HUES6 (cell line): Measurements from ENCODE around the gene EVI5.

Source experiments
- H3K27ac ChIP-seq: 2 replicates; pipeline ENCODE4 v1.7.0; 2013; ENCODE audit warnings: low read depth, mild to moderate bottlenecking, low read length, inconsistent platforms
- H3K27me3 ChIP-seq: 2 replicates; pipeline ENCODE4 v1.6.1; 2013; ENCODE audit warnings: low read length; ENCODE audit not compliant: control insufficient read depth, insufficient read depth
- H3K36me3 ChIP-seq: 2 replicates; pipeline ENCODE4 v1.6.1; 2013; ENCODE audit warnings: low read length; ENCODE audit not compliant: control insufficient read depth, insufficient read depth
- H3K4me1 ChIP-seq: 2 replicates; pipeline ENCODE4 v1.6.1; 2013; ENCODE audit warnings: low read length; ENCODE audit not compliant: control insufficient read depth, insufficient read depth
- H3K4me3 ChIP-seq: 2 replicates; pipeline ENCODE4 v1.5.1; 2013; ENCODE audit warnings: low read depth, low read length
- H3K9ac ChIP-seq: one replicate; pipeline ENCODE4 v1.6.1; 2013; ENCODE audit warnings: mild to moderate bottlenecking, low read length
- H3K9me3 ChIP-seq: 2 replicates; pipeline ENCODE4 v1.6.1; 2013; ENCODE audit warnings: low read depth, low read length; ENCODE audit not compliant: control insufficient read depth, insufficient read depth

EVI5 gene

DNA sequence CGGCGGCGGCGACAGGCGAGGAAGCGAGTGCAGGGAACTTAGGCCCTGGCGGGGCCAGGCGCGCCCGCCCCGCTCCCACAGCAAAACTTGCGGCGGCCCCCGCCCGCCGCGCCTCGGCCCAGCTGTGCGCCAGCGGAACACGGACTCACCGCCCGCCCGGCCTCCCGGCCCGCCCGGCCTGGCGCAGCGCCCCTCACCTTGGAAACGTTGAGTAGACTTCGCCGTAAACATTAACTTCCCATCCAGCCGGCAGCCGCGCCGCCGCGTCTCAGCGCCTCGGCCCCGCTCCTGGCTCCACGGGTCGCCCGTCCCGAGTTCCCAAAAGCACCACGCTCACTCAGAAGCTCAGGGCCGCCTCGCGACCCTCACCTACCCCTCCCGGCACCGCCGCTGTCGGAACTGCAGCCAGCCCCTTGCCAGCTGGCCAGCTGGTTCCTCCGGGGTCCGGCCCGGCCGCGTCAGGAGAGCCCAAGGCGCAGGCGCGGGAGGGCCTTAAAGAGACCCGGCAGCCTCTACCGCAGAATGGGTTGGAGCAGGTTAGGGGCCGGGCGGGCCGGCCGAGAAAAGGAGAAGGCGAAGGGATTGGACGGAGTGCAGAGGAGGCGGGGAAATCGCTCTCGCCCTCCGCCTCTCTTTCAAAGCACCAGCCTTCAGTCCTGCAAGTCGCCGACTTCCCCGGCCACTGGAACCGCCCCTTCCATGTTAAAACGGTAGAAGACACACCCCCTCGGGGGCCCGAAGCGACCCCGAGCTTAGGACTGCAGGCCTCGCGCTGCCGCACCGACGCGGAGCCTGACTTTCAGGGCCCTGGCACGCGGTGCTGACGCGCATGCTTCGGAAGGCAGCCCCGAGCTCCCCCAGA lies at the start of gene EVI5:
Gene EVI5 (minus strand): TSS at position 470 of the 862 bp plus-strand sequence. CDS start 48,562 bp downstream, outside the sequence.
- H3K9ac ChIP-seq, result peak within 1 kb of the TSS; percentile 88
- H3K9me3 ChIP-seq, result no peaks in the 10 kb centered on the region
- H3K4me1 ChIP-seq, result no peaks in the 10 kb centered on the region; the same call in 1 of the 2 replicates
- H3K27me3 ChIP-seq, result 0 out of 2 replicates have a peak, but pooled peaks cover 3% of the 10 kb centered on the region
- H3K36me3 ChIP-seq, result no peaks in the 10 kb centered on the region
- peak within 1 kb of the TSS; percentile 94 for H3K4me3 ChIP-seq
- peak within 1 kb of the TSS; percentile 60; the same call in 1 of the 2 replicates for H3K27ac ChIP-seq

DNA sequence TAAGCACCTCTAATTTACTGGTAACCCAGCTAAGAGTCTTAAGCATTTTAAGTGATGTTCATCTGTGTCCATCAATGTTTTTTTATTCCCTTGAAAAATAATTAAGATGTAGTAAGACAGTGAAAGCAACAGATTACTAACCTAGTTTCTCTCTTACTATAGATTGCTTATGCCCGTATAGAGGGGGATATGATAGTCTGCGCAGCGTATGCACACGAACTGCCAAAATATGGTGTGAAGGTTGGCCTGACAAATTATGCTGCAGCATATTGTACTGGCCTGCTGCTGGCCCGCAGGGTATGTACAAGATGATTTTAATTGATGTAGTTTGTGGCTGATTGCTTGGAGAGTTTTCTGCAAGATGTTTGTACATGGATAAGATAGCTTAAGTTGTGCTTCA lies 49.7 kb upstream of the EVI5 start:
- Histone ChIP-seq H3K36me3 (peaks cover 74% of the 10 kb centered on the region), H3K9ac (no peak overlapping the region), H3K27me3 (no peaks in the 10 kb centered on the region), H3K4me1 (peaks cover 7% of the 10 kb centered on the region), H3K4me3 (peak overlapping the region; percentile 91; the same call in 1 of the 2 replicates), H3K27ac (no peak overlapping the region), H3K9me3 (no peaks in the 10 kb centered on the region)

GRCh38 chr1:92833840-92834239 lies 48.9 kb upstream of the EVI5 start:
- H3K36me3 ChIP-seq, result peaks cover 66% of the 10 kb centered on the region
- 0 out of 2 replicates have a peak overlapping the region, but pooled peaks have one; percentile 94 for H3K27ac ChIP-seq
- no peaks in the 10 kb centered on the region for H3K27me3 ChIP-seq
- H3K9me3 ChIP-seq, result no peaks in the 10 kb centered on the region
- peak overlapping the region; percentile 91 for H3K4me3 ChIP-seq
- H3K4me1 ChIP-seq, result peaks cover 7% of the 10 kb centered on the region
- peak overlapping the region; percentile 36 for H3K9ac ChIP-seq

- Histone ChIP-seq H3K27me3 (no peaks in the 10 kb centered on the region), H3K9ac (peak overlapping the region; percentile 97), H3K4me3 (peak overlapping the region; percentile 91), H3K4me1 (peaks cover 7% of the 10 kb centered on the region), H3K9me3 (no peaks in the 10 kb centered on the region), H3K27ac (peak overlapping the region; percentile 94), H3K36me3 (peaks cover 54% of the 10 kb centered on the region)
Observed at GRCh38 chr1:92832537-92833114, 47.7 kb upstream of the EVI5 start.

DNA sequence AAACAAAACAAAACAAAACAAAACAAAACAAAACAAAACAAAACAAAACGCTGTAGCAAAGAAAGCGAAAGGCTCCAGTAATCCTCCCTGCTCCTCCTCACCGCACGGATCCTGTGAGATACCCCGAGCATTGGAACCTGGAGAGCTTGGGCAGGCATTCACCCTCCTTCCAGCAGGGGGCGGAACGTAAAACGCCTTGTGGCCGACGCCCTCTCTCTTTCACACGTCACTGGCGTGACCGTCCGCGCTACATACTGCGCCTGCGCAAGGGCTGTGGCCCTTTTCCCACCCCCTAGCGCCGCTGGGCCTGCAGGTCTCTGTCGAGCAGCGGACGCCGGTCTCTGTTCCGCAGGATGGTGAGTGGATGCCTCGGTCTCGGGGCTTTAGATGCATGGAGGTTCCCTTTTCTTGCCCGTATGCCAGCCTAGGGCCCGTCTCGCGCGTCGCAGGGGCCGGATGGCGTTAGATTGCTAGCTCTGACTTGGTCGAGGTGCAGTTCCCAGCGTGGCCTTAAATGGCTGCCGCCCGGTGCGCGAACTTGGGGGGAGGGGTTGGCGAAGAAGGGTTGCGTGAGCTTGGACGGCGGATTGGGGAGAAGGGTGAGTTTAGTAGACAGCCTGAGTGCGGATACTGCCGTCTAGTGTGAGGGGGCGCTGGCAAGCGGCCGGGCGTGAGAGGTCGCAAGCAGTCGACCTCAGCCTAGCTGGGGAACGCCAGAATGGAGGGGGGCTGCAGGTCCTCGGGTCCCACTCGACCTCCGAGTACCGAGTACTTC lies 47.0 kb upstream of the EVI5 start, which contains the start of gene RPL5:
Gene RPL5 (plus strand): TSS at position 279 of the 775 bp plus-strand sequence. CDS start 75 bp downstream, at position 354.
- H3K27me3 ChIP-seq, result no peaks in the 10 kb centered on the region
- peaks cover 47% of the 10 kb centered on the region for H3K36me3 ChIP-seq
- peaks cover 7% of the 10 kb centered on the region for H3K4me1 ChIP-seq
- peak within 1 kb of the TSS; percentile 97 for H3K9ac ChIP-seq
- H3K27ac ChIP-seq, result peak within 1 kb of the TSS; percentile 94
- no peaks in the 10 kb centered on the region for H3K9me3 ChIP-seq
- H3K4me3 ChIP-seq, result peak within 1 kb of the TSS; percentile 91

GRCh38 chr1:92831368-92831761 lies 46.5 kb upstream of the EVI5 start:
- peak overlapping the region; percentile 91 for H3K4me3 ChIP-seq
- H3K27ac ChIP-seq, result no peak overlapping the region
- peaks cover 7% of the 10 kb centered on the region for H3K4me1 ChIP-seq

GRCh38 chr1:92826792-92827191 lies 41.9 kb upstream of the EVI5 start:
- H3K9me3 ChIP-seq, result no peaks in the 10 kb centered on the region
- H3K27ac ChIP-seq, result no peak overlapping the region
- no peaks in the 10 kb centered on the region for H3K27me3 ChIP-seq
- no peak overlapping the region for H3K9ac ChIP-seq
- H3K36me3 ChIP-seq, result no peaks in the 10 kb centered on the region
- no peak overlapping the region for H3K4me3 ChIP-seq
- no peaks in the 10 kb centered on the region for H3K4me1 ChIP-seq

More at GRCh38 chr1:92831368-92831761, 46.5 kb upstream of the EVI5 start:
- no peak overlapping the region for H3K9ac ChIP-seq
- peaks cover 42% of the 10 kb centered on the region for H3K36me3 ChIP-seq
- H3K27me3 ChIP-seq, result no peaks in the 10 kb centered on the region
- H3K9me3 ChIP-seq, result no peaks in the 10 kb centered on the region

- Histone ChIP-seq H3K4me1 (no peaks in the 10 kb centered on the region), H3K36me3 (no peaks in the 10 kb centered on the region), H3K4me3 (no peak overlapping the region), H3K27me3 (no peaks in the 10 kb centered on the region), H3K9ac (no peak overlapping the region), H3K27ac (no peak overlapping the region), H3K9me3 (no peaks in the 10 kb centered on the region)
Observed at GRCh38 chr1:92822879-92823278, 38.0 kb upstream of the EVI5 start.

GRCh38 chr1:92820551-92820950 lies 35.6 kb upstream of the EVI5 start:
- H3K4me3 ChIP-seq, result no peak overlapping the region
- H3K36me3 ChIP-seq, result no peaks in the 10 kb centered on the region
- H3K27me3 ChIP-seq, result no peaks in the 10 kb centered on the region
- no peaks in the 10 kb centered on the region for H3K9me3 ChIP-seq
- H3K4me1 ChIP-seq, result no peaks in the 10 kb centered on the region
- H3K9ac ChIP-seq, result no peak overlapping the region
- no peak overlapping the region for H3K27ac ChIP-seq

DNA sequence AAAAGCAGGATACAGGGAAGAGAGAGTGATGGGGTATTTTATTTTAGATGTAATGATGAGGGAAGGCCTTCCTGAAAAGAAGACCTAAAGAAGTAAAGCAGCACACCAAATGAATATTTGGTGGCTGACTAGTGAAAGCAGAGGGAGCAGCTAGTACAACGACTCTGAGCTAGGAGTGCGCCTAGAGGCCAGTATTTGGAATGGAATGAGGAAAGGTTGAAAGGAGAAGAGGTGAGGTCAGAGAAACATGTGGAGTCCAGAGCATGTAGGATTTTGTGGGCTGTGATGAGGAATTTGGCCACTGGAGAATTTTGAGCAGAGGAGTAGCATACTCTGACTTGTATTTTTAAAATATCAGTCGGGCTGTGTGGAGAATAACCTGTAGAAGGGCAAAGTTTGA lies 35.1 kb upstream of the EVI5 start:
- H3K27me3 ChIP-seq, result no peaks in the 10 kb centered on the region
- no peak overlapping the region for H3K9ac ChIP-seq
- H3K36me3 ChIP-seq, result no peaks in the 10 kb centered on the region
- H3K27ac ChIP-seq, result no peak overlapping the region
- no peak overlapping the region for H3K4me3 ChIP-seq
- H3K4me1 ChIP-seq, result no peaks in the 10 kb centered on the region
- H3K9me3 ChIP-seq, result no peaks in the 10 kb centered on the region
